HG03060 (cell line): ENCODE results near the gene MAN1C1.

Source experiments
- ATAC-seq: cut with Tn5 transposase; IDR thresholded peaks from one replicate; pipeline ENCODE4 v1.9.1; 2021; ENCODE audit warnings: low read depth, moderate number of reproducible peaks; ENCODE audit not compliant: unreplicated experiment

Gene MAN1C1

DNA sequence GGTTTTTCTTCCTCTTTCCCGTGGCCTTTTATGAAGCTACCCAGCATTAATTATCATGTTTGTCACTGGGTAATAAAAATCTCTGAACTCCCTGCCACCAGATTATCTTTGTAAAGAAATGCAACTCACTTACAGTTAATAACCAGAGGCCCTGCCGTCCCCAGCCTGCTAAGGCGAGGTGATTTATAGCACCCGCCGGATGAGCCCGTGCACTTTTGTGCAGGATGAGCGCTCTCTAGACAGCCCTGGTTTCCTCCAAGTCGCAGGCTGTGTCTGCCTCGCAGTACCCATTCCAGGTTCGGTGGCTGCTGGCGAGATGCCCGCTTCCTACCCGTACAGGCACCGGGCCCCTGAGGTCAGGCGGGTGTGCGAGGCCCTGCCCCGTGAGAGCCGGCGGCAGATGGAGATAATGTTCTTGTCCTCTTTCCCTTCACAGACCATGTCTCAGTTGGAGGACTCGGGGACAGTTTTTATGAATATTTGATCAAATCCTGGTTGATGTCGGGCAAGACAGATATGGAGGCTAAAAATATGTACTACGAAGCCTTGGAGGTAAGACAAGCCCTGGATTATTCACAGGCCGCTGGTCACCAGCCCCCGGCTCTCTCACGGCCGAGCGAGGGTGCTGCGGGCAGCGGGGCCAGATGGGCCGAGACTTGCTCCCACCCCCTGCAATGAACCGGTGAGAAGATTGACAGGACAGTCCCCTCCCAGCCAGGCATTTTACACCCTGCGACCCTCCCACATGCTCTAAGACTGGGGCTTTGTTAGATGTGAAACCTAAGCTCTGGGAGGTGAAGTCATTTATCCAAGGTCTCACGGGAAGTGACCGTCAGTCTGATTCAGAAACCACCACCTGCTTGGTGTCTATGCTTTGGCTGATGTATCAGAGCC is 154.9 kb downstream of the MAN1C1 start:
- ATAC-seq = no peak

GRCh38 chr1:25772164-25772563 is 155.6 kb downstream of the MAN1C1 start:
- no peak for ATAC-seq

DNA sequence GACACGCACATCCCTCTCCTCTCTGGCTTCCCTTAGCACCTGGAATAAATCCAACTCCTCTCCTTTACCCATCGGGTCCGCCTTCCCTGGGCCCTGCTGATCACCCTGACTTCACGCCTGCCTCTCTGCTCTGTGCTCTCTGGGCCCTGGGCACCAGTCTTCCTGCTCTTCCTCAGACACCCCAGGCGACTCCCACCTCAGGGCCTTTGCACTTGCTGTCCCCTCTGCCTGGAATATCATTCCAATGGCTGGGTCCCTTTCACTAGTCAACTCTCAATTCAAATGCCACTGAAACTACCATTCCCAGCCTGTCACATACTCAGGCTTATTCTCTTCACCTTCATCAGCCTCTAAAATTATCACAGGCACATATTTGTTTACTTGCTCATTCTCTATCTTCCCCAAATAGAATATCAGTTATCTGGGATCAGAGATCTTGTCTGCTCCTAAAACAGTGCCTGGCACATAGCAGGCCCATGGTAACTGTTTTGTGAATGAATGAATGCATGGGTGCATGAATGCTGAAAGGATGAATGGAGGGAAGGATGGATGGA is 156.2 kb downstream of the MAN1C1 start:
- no peak for ATAC-seq

DNA sequence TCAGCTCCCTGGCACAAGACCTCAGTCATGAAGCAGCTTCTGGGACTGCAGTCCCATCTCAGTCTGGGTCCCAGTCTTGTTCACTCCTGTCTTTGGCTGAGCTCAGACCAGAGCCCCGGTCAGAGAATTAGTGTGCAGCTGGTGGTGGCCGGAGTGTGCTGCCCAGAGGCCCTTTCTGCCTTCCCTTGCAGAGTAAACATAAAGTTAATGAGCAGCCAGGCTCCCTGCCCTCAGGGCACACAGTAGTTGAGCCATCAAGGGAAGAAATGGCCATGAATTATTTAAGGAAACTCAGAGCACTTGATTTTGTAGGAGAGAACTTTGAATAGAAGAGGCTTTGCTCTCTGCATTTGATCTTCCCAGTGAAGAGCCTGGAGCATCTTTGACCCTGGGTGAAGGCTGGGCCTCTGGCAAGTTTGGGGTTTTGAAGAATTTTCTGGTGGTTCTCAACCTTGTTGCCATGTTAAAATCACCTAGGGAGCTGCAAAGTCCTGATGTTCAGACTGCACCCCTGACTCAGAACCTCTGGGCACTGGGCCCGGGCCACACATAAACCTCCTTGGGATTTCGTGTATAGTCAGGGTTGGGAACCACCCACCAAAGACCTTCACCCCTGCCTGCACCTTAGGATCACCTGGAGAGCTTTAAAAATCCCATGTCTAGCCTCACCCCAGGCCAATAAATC is 157.0 kb downstream of the MAN1C1 start:
- ATAC-seq = no peak

GRCh38 chr1:25774206-25774803 is 157.7 kb downstream of the MAN1C1 start:
- ATAC-seq = no peak

- ATAC-seq = no peak
Measured at GRCh38 chr1:25774921-25775771, 158.6 kb downstream of the MAN1C1 start.

DNA sequence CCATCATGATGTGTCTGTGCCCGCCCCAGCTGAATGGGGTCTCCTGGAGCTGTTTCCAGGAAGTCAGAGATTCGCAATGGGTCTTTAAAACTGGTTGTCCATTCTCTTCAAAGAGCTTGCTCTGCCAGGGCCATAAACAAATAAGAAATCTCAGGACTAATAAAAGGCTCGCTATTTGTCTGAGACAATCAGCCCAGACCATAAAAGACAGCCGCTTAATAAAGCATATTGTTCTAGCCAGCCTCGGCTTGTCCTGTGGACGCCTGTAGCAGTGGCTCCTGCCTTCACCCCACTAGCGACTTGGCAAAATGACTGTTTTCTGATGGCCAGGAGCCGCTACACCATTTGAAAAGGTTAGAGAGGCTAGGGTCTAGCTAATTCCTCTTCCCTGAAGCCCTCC is 162.8 kb downstream of the MAN1C1 start:
- ATAC-seq = no peak

DNA sequence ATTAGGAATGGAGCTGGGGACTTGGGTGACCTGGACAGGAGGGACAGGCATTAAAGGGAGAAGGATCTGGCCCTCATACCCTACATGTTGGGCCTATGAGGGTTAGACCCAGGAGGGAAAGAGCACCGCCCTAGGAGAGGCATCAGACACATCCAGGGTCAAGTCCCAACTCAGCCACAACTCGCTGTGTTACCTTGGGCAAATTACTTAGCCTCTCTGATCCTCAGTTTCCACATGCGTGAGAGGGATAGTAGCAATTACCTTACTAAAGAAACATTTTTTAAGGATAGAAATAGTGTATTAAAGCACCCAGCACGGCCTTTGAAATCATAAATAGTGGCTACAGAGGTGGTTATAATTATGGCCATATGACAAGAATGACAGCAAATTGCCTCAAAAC is 163.3 kb downstream of the MAN1C1 start:
- no peak for ATAC-seq

- ATAC-seq = no peak
Measured at GRCh38 chr1:25780318-25781129, 163.9 kb downstream of the MAN1C1 start.

DNA sequence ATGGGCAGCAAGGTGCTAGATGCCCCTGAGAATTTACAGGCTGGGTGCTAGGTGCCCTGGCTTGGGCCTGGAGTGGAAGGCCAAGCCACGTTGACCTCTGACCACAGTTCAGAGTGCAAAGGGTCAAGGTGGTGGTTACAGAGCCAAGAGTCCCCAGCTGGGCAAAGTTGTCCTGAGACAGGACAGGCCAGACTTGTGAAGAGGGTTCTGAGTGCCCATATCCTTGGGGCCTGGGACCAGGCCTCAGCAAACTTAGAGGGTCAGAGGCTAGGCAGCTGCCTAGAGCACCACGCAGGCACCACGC is 164.5 kb downstream of the MAN1C1 start:
- no peak for ATAC-seq

GRCh38 chr1:25782608-25783201 is 166.1 kb downstream of the MAN1C1 start:
- ATAC-seq = no peak

GRCh38 chr1:25784575-25785051 is 168.0 kb downstream of the MAN1C1 start:
- ATAC-seq = no peak

DNA sequence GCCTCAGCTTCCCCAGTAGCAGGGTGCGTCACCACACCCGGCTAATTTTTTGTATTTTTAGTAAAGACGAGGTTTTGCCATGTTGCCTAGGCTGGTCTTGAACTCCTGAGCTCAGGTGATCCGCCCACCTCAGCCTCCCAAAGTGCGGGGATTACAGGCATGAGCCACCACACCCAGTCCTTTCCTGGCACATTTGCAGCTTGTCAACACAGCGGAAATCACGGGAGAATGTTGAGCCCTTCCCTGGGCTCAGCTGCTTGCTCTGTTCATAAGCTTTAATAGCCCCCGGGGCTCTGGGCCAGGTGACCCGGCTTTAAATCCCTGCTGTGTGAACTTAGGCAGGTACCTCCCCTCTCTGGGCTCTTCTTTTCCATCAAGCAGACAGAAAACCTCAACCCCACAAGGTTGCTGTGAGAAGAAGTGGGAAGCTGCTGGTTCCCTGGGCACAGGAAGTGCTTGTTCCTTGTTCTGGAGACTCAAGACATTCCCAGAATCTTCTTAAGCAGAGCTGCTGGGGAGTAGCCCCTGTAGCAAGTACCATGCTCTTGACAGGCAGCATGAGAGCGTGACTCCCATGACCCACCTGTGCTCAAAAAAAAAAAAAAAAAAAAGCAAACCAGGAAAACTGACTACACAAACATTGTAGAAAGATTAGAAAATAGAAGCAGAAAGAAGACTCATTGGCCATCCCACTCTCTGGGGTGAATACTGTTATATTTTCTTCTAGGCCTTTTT is 168.9 kb downstream of the MAN1C1 start:
- ATAC-seq = no peak

DNA sequence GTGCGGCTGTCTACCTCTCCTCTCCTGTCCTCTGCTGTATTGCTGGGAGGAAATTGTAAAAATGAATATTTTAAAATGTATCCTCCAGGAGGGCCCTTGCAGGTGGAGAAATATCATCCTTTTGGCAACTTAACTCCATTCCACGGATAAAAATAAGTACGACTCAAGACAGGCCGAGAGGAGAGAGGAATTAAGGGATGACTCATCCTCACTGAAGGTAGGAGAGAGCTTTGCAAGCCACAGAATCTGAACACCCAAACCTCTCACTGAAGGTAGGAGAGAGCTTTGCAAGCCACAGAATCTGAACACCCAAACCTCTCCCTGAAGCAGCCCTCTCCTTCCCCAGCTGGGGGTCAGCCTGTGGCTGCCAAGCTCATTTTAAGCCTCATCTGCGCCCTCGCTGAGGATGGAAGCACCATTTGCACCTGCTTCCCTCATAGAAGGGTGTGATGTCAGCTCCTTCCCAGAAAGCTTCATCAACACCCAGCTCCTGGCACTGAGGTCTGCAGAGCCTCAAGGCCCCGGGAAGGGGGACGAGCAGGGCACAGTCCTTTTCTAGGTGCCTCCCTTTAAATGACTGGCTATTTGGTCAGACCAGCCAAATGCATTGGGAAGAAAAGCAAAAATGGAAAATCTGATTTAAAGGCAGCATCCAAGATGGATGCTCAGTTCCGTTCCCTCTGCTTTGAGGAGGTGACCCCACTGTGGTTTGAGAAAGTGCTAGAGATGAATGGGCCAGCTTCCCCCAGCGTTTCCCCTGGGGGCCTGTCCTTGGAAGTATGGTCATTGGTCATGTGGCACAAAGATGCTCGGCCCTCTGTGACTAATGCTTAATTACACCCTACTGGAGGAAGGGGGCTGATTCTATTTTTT is 170.5 kb downstream of the MAN1C1 start:
- ATAC-seq = no peak

DNA sequence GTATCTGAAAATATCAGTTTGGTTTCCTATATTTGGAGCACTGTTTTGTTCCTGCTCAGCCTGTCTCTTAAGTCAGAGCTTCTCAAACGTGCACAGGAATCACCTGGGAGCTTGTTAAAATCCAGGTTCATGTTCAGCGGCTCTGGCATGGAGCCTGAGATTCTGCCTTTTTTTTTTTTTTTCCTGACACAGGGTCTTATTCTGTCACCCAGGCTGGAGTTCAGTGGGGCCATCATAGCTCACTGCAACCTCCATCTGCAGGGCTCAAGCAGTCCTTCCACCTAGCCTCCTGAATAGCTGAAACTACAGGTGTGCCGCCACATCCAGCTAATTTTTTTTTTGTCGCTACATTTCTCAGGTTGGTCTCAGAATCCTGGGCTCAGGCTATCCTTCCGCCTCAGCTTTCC is 171.2 kb downstream of the MAN1C1 start:
- ATAC-seq = no peak

GRCh38 chr1:25790472-25790871 is 173.9 kb downstream of the MAN1C1 start:
- ATAC-seq = no peak

GRCh38 chr1:25792115-25792514 is 175.5 kb downstream of the MAN1C1 start:
- ATAC-seq = no peak
